T-helper 1 cell treated with Interleukin-12 subunit alpha and Interleukin-12 subunit beta and Interleukin-4 antibody, amounts not matched to agents 30 μg/mL and 1 μg/mL, for 36 hours (primary cell): ENCODE results near the gene TTBK2.
"Not testable (repeated sequence)": the region's sequence is repeated elsewhere in the genome, so short reads cannot be mapped to it uniquely, and the experiment has no call there.

ENCODE experiments used
- H3K27ac Mint-ChIP-seq: one replicate; pipeline ENCODE4 v1.8.0; 2021; ENCODE audit warnings: mild to moderate bottlenecking, mixed read lengths
- H3K27me3 Mint-ChIP-seq: one replicate; pipeline ENCODE4 v1.8.0; 2021; ENCODE audit warnings: low read depth, mixed read lengths
- H3K36me3 Mint-ChIP-seq: one replicate; pipeline ENCODE4 v1.8.0; 2021; ENCODE audit warnings: low read depth, mixed read lengths
- H3K4me1 Mint-ChIP-seq: one replicate; pipeline ENCODE4 v1.8.0; 2021; ENCODE audit warnings: low read depth, mixed read lengths
- H3K4me3 Mint-ChIP-seq: one replicate; pipeline ENCODE4 v1.8.0; 2021; ENCODE audit warnings: mild to moderate bottlenecking, moderate library complexity, mixed read lengths
- H3K9me3 Mint-ChIP-seq: one replicate; pipeline ENCODE4 v1.8.0; 2021; ENCODE audit warnings: mixed read lengths

TTBK2 gene

GRCh38 chr15:42919799-42920518 is 619 bp downstream of the TTBK2 start:
- Mint-ChIP-seq H3K27me3 (no peaks in the 10 kb centered on the region), H3K9me3 (no peaks in the 10 kb centered on the region), H3K36me3 (no peaks in the 10 kb centered on the region), H3K4me1 (peaks cover 31% of the 10 kb centered on the region), H3K4me3 (peak overlapping the region; percentile 93), H3K27ac (peak overlapping the region; percentile 90)

GRCh38 chr15:42919308-42919707 is 1.3 kb downstream of the TTBK2 start:
- H3K36me3 Mint-ChIP-seq = no peaks in the 10 kb centered on the region
- peaks cover 34% of the 10 kb centered on the region for H3K4me1 Mint-ChIP-seq
- H3K4me3 Mint-ChIP-seq = peak overlapping the region; percentile 93
- H3K9me3 Mint-ChIP-seq = no peaks in the 10 kb centered on the region
- H3K27ac Mint-ChIP-seq = peak overlapping the region; percentile 31
- H3K27me3 Mint-ChIP-seq = no peaks in the 10 kb centered on the region

DNA sequence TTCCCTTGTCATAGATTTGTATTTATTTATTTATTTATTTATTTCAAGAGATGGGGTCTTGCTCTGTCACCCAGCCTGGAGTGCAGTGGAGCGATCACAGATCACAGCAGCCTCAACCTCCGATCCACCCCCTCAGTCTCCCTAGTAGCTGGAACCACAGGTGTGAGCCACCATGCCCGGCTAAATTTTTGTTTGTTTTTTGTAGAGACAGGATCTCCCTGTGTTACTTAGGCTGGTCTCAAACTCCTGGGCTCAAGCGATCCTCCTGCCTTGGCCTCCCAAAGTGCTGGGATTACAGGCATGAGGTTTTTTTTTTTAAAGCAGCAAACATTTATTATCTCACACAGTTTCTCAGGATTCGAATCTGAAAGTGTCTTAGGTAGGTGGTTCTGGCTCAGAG is 2.5 kb downstream of the TTBK2 start:
- H3K4me3 Mint-ChIP-seq = no peak overlapping the region
- peaks cover 34% of the 10 kb centered on the region for H3K4me1 Mint-ChIP-seq
- H3K27me3 Mint-ChIP-seq = no peaks in the 10 kb centered on the region
- no peaks in the 10 kb centered on the region for H3K36me3 Mint-ChIP-seq
- H3K9me3 Mint-ChIP-seq = no peaks in the 10 kb centered on the region
- no peak overlapping the region for H3K27ac Mint-ChIP-seq

DNA sequence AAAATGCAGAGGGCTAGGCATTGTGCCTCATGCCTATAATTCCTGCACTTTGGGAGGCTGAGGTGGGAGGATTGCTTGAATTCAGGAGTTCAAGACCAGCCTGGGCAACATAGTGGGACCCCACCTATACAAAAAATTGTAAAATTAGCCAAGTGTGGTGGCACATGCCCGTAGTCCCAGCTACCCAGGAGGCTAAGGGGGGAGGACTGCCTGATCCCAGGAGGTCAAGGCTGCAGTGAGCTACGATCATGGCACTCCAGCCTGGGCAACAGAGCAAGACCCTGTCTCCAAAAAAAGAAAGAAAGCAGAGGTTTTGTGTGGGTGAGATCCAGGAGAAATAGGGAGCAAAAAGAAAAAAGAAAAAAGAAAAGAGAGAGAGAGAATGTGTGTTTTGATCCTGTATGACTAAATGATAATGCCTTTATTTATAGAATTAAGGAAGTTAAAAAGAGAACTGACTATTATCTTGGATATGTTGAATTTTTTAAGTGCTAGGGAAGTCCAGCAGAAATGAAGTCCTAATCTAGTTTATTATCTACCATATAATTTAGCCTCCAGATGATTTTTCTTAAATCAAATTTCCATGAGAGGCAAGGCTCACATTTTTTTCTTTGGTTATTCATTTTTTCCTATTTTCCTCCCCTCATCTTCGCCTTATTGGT is 4.8 kb downstream of the TTBK2 start:
- H3K27me3 Mint-ChIP-seq = no peaks in the 10 kb centered on the region
- H3K4me1 Mint-ChIP-seq = peaks cover 28% of the 10 kb centered on the region
- H3K36me3 Mint-ChIP-seq = no peaks in the 10 kb centered on the region
- H3K27ac Mint-ChIP-seq = no peak overlapping the region
- no peaks in the 10 kb centered on the region for H3K9me3 Mint-ChIP-seq
- no peak overlapping the region for H3K4me3 Mint-ChIP-seq

- H3K36me3 Mint-ChIP-seq = no peaks in the 10 kb centered on the region
- no peak overlapping the region for H3K27ac Mint-ChIP-seq
- no peaks in the 10 kb centered on the region for H3K27me3 Mint-ChIP-seq
- H3K4me3 Mint-ChIP-seq = no peak overlapping the region
- H3K9me3 Mint-ChIP-seq = no peaks in the 10 kb centered on the region
- peaks cover 28% of the 10 kb centered on the region for H3K4me1 Mint-ChIP-seq
These were observed 5.7 kb downstream of the TTBK2 start for GRCh38 chr15:42914728-42915497.

GRCh38 chr15:42911058-42911592 is 9.5 kb downstream of the TTBK2 start:
- H3K9me3 Mint-ChIP-seq = no peaks in the 10 kb centered on the region
- H3K4me1 Mint-ChIP-seq = peaks cover 16% of the 10 kb centered on the region
- H3K27ac Mint-ChIP-seq = no peak overlapping the region
- H3K36me3 Mint-ChIP-seq = peaks cover 8% of the 10 kb centered on the region
- no peaks in the 10 kb centered on the region for H3K27me3 Mint-ChIP-seq
- H3K4me3 Mint-ChIP-seq = no peak overlapping the region

DNA sequence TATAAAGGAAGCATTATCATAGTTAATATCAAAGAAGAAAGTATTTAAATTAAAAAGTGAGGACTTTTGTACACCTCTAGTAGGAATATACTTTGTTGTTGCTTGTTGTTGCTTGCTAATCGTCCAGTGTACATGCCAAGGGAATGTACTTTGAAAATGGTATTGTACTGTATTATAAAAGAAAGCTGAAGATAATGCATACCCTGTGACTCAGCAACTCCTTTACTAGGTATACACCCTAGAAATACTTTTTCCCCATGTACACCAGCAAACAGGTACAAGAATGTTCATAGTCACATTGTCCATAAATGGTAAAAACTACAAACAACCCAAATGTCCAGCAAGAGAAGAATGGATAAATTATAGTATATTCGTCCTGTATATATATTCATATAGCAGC is 12.0 kb downstream of the TTBK2 start:
- H3K27me3 Mint-ChIP-seq = no peaks in the 10 kb centered on the region
- H3K9me3 Mint-ChIP-seq = no peaks in the 10 kb centered on the region
- no peak overlapping the region for H3K27ac Mint-ChIP-seq
- H3K4me3 Mint-ChIP-seq = no peak overlapping the region
- peaks cover 9% of the 10 kb centered on the region for H3K4me1 Mint-ChIP-seq
- H3K36me3 Mint-ChIP-seq = peaks cover 8% of the 10 kb centered on the region

DNA sequence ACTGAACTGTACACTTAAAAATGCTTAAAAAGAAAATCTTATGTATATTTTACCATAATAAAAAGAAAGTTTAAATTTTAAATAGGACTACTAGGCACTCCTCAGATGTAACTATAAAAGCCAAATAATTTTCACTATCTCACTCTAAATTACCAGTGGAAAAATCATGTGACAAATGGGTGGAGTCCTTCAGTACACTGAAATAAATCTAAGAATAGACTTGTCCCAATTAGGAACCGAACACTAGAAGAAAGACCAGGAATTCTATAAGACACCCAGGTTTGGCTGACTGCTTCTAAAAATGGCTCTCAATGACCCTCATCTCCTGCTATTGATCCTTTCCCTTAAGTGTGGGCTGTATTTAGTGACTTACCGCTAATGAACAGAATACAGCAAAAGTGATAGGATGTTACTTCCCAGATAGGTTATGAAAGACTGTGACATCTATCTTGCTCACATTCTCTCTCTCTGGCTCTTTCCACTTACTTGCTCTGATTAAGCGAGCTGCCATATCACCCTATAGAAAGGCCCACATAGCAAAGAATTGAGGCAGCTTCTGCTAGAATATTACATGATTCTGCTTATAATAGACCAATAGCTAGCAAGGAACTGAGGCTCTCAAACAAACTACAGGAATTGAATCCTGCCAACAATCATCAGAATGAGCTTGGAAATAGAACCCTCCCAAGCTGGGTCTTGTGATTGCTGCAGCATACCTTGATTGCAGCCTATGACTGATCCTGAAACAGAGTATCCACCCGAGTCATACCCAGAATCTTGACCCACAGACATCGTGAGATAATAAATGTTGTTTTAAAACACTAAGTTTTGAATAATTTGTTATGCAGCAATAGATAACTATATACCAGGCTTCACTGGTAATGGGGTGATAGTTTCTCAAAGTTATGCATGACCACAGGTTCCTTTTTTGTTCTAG is 16.9 kb downstream of the TTBK2 start:
- Mint-ChIP-seq H3K36me3 (peaks cover 8% of the 10 kb centered on the region), H3K27ac (no peak overlapping the region), H3K9me3 (no peaks in the 10 kb centered on the region), H3K4me1 (peaks cover 5% of the 10 kb centered on the region), H3K27me3 (no peaks in the 10 kb centered on the region), H3K4me3 (no peak overlapping the region)

GRCh38 chr15:42893911-42894310 is 26.7 kb downstream of the TTBK2 start:
- H3K4me1 Mint-ChIP-seq, H3K9me3 Mint-ChIP-seq, H3K36me3 Mint-ChIP-seq, H3K27me3 Mint-ChIP-seq, H3K27ac Mint-ChIP-seq, H3K4me3 Mint-ChIP-seq: not testable (repeated sequence)

- no peaks in the 10 kb centered on the region for H3K4me1 Mint-ChIP-seq
- no peak overlapping the region for H3K27ac Mint-ChIP-seq
- H3K27me3 Mint-ChIP-seq = no peaks in the 10 kb centered on the region
- H3K4me3 Mint-ChIP-seq = no peak overlapping the region
- H3K36me3 Mint-ChIP-seq = peaks cover 9% of the 10 kb centered on the region
- peaks cover 9% of the 10 kb centered on the region for H3K9me3 Mint-ChIP-seq
These were observed 29.0 kb downstream of the TTBK2 start for GRCh38 chr15:42891569-42891968.

- H3K36me3 Mint-ChIP-seq = peaks cover 9% of the 10 kb centered on the region
These were observed 30.2 kb downstream of the TTBK2 start for GRCh38 chr15:42890161-42890913.

GRCh38 chr15:42887384-42887783 is 33.2 kb downstream of the TTBK2 start:
- not testable (repeated sequence) for H3K27me3 Mint-ChIP-seq, H3K4me1 Mint-ChIP-seq, H3K9me3 Mint-ChIP-seq, H3K27ac Mint-ChIP-seq, H3K36me3 Mint-ChIP-seq, H3K4me3 Mint-ChIP-seq

More at GRCh38 chr15:42890161-42890913, 30.2 kb downstream of the TTBK2 start:
- Mint-ChIP-seq H3K9me3 (peaks cover 9% of the 10 kb centered on the region), H3K4me3 (no peak overlapping the region), H3K4me1 (no peaks in the 10 kb centered on the region), H3K27ac (no peak overlapping the region), H3K27me3 (no peaks in the 10 kb centered on the region)

DNA sequence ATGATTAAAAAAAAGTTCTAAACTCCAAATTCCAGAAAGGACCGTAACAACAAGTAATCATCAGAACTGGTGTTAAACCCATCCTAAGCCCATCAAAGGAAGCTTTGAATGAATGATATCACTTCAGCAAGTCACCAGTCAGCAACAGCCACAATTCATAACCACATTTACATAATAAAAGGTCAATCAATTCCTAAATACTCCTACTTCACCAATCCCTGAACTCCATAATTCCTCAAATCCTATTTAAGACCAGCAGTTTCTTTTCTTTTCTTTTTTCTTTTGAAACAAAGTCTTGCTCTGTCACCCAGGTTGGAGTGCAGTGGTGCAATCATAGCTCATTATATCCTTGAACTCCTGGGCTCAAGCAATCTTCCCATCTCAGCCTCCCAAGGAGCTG is 40.5 kb downstream of the TTBK2 start:
- Mint-ChIP-seq H3K36me3 (no peaks in the 10 kb centered on the region), H3K27me3 (no peaks in the 10 kb centered on the region), H3K4me3 (no peak overlapping the region), H3K27ac (no peak overlapping the region), H3K4me1 (no peaks in the 10 kb centered on the region), H3K9me3 (no peaks in the 10 kb centered on the region)
